Measurements from ENCODE around the gene DENND1A.

Gene DENND1A

GRCh38 chr9:123371805-123372590 lies 557.9 kb downstream of the DENND1A start:
- no peak for DNase-seq (ENCODE audit: low spot score)

GRCh38 chr9:123371228-123371584 lies 558.7 kb downstream of the DENND1A start:
- DNase-seq (ENCODE audit: low spot score): no peak

GRCh38 chr9:123370526-123371227 lies 559.2 kb downstream of the DENND1A start:
- no peak for DNase-seq (ENCODE audit: low spot score)

GRCh38 chr9:123370108-123370507 lies 559.8 kb downstream of the DENND1A start:
- no peak for DNase-seq (ENCODE audit: low spot score)

- no peak for DNase-seq (ENCODE audit: low spot score)
Observed at GRCh38 chr9:123369296-123369695, 560.6 kb downstream of the DENND1A start.

- DNase-seq (ENCODE audit: low spot score): no peak
Observed at GRCh38 chr9:123368536-123369153, 561.3 kb downstream of the DENND1A start.

GRCh38 chr9:123368023-123368422 lies 561.9 kb downstream of the DENND1A start:
- no peak for DNase-seq (ENCODE audit: low spot score)

GRCh38 chr9:123365881-123366528 lies 563.9 kb downstream of the DENND1A start:
- DNase-seq (ENCODE audit: low spot score): no peak

GRCh38 chr9:123365287-123365880 lies 564.5 kb downstream of the DENND1A start:
- DNase-seq (ENCODE audit: low spot score): no peak

GRCh38 chr9:123364241-123364824 lies 565.6 kb downstream of the DENND1A start:
- no peak for DNase-seq (ENCODE audit: low spot score)

GRCh38 chr9:123362856-123363255 lies 567.1 kb downstream of the DENND1A start:
- DNase-seq (ENCODE audit: low spot score): no peak

GRCh38 chr9:123361731-123362510 lies 568.0 kb downstream of the DENND1A start:
- no peak for DNase-seq (ENCODE audit: low spot score)

GRCh38 chr9:123361086-123361730 lies 568.7 kb downstream of the DENND1A start:
- no peak for DNase-seq (ENCODE audit: low spot score)

GRCh38 chr9:123360161-123361085 lies 569.5 kb downstream of the DENND1A start:
- DNase-seq (ENCODE audit: low spot score): peak; percentile 50

- no peak for DNase-seq (ENCODE audit: low spot score)
Observed at GRCh38 chr9:123359546-123359945, 570.4 kb downstream of the DENND1A start.

- DNase-seq (ENCODE audit: low spot score): no peak
Observed at GRCh38 chr9:123359106-123359505, 570.8 kb downstream of the DENND1A start.

GRCh38 chr9:123358181-123358905 lies 571.6 kb downstream of the DENND1A start:
- no peak for DNase-seq (ENCODE audit: low spot score)

GRCh38 chr9:123357743-123358059 lies 572.2 kb downstream of the DENND1A start:
- no peak for DNase-seq (ENCODE audit: low spot score)

Measured in cerebellar cortex (tissue), 1 donor.